Neural progenitor cell (in vitro differentiated cells): ENCODE measurements around the gene CCNYL1. TPM values are rescaled to one million over a fixed set of nuclear protein-coding genes. Genes with fewer than 3 reads are reported as not detected.

Source experiments
- DNase-seq: peaks from one replicate; pipeline ENCODE4 v3.0.0-alpha.2; 2016; ENCODE audit warnings: low spot score
- H2AFZ ChIP-seq: fragments of 200-600 bp; sonication (generic); replicated peaks from 2 replicates; pipeline ENCODE4 v1.6.1; 2016; ENCODE audit warnings: antibody characterized with exemption
- H3F3A ChIP-seq: fragments of 200-600 bp; sonication (generic); 2 replicates; pipeline ENCODE4 v1.6.1; 2016; ENCODE audit warnings: antibody characterized with exemption, low read depth
- H3K27ac ChIP-seq: fragments of 200-600 bp; sonication (generic); 2 replicates; pipeline ENCODE4 v1.5.1; 2016; ENCODE audit warnings: mild to moderate bottlenecking
- H3K27me3 ChIP-seq: fragments of 200-600 bp; sonication (generic); 2 replicates; pipeline ENCODE4 v1.6.1; 2016; ENCODE audit warnings: mild to moderate bottlenecking, moderate library complexity
- H3K36me3 ChIP-seq: fragments of 200-600 bp; sonication (generic); 2 replicates; pipeline ENCODE4 v1.5.1; 2016
- H3K4me1 ChIP-seq: fragments of 200-600 bp; sonication (generic); 2 replicates; pipeline ENCODE4 v1.6.1; 2016; ENCODE audit warnings: mixed run types
- H3K4me2 ChIP-seq: fragments of 200-600 bp; sonication (generic); 2 replicates; pipeline ENCODE4 v1.6.1; 2016
- H3K4me3 ChIP-seq: fragments of 200-600 bp; sonication (generic); 2 replicates; pipeline ENCODE4 v1.5.1; 2016
- H3K79me2 ChIP-seq: fragments of 200-600 bp; sonication (generic); 2 replicates; pipeline ENCODE4 v1.6.1; 2016; ENCODE audit warnings: low read depth
- H3K9ac ChIP-seq: fragments of 200-600 bp; sonication (generic); 2 replicates; pipeline ENCODE4 v1.6.1; 2016
- H3K9me3 ChIP-seq: fragments of 200-600 bp; sonication (generic); 2 replicates; pipeline ENCODE4 v1.5.1; 2016; ENCODE audit warnings: low read depth
- H4K20me1 ChIP-seq: fragments of 200-600 bp; sonication (generic); 2 replicates; pipeline ENCODE4 v1.6.1; 2016; ENCODE audit warnings: low read depth
- H3K27ac Mint-ChIP-seq: 3 replicates; pipeline ENCODE4 v1.8.0; 2021; ENCODE audit warnings: mixed read lengths
- H3K27me3 Mint-ChIP-seq: 2 replicates; pipeline ENCODE4 v1.8.0; 2022; ENCODE audit warnings: low read depth, mild to moderate bottlenecking, inconsistent platforms, moderate library complexity, mixed read lengths; ENCODE audit not compliant: insufficient read depth
- H3K36me3 Mint-ChIP-seq: 3 replicates; pipeline ENCODE4 v1.8.0; 2021; ENCODE audit warnings: mixed read lengths
- H3K4me1 Mint-ChIP-seq: 3 replicates; pipeline ENCODE4 v1.8.0; 2021; ENCODE audit warnings: mixed read lengths
- H3K4me3 Mint-ChIP-seq: 3 replicates; pipeline ENCODE4 v1.8.0; 2021; ENCODE audit warnings: mild to moderate bottlenecking, moderate library complexity, mixed read lengths
- H3K9me3 Mint-ChIP-seq: 3 replicates; pipeline ENCODE4 v1.8.0; 2020; ENCODE audit warnings: mixed read lengths
- EZH2 ChIP-seq: fragments of 200-600 bp; sonication (generic); IDR thresholded peaks from 2 replicates; pipeline ENCODE4 v1.6.1; 2017; ENCODE audit warnings: antibody characterized with exemption, mild to moderate bottlenecking, moderate library complexity
- EZH2phosphoT487 ChIP-seq: fragments of 200-600 bp; sonication (generic); IDR thresholded peaks from 2 replicates; pipeline ENCODE4 v1.6.1; 2017; ENCODE audit warnings: antibody characterized with exemption
- total RNA-seq: library from RNA; depleted of rRNA; stranded (reverse); fragments of >200 nt; gene quantifications from 2 replicates; pipeline ENCODE4 v1.2.3, GENCODE V29; 2015; ENCODE audit warnings: low replicate concordance
- TF ChIP-seq, protein P1 (sequence below): fragments of 200-600 bp; sonication (generic); IDR thresholded peaks from 2 replicates; pipeline ENCODE4 v1.5.1; 2017; ENCODE audit warnings: antibody characterized with exemption, mild to moderate bottlenecking

The CCNYL1 gene
- total RNA-seq, 1 donor from 2014 or later, result 22.0 TPM

DNA sequence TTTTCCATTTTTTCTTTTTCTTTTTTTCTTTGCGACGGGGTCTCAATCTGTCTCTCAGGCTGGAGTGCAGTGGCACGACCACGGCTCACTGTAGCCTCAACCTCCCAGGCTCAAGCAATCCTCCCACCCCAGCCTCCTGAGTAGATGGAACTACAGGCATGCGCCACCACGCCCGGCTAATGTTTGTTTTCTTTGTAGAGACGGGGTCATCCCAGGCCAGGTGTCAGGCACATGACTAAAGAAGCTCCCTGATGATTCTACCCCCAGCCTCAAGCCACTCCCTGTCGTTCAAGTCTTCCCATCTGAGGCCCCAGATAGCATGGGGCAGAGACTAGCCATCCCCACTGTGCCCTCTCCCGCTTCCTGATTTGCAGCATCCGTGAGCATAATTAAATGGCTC is 68.1 kb downstream of the CCNYL1 start:
- Mint-ChIP-seq H3K27me3 (peaks cover 10% of the 10 kb centered on the region), H3K4me1 (peaks cover 15% of the 10 kb centered on the region), H3K36me3 (no peaks in the 10 kb centered on the region), H3K4me3 (no peak overlapping the region), H3K27ac (no peak overlapping the region), H3K9me3 (peaks cover 3% of the 10 kb centered on the region)
- TF ChIP-seq EZH2 (no peak), EZH2phosphoT487 (no peak)
- TF ChIP-seq, protein P1, sequence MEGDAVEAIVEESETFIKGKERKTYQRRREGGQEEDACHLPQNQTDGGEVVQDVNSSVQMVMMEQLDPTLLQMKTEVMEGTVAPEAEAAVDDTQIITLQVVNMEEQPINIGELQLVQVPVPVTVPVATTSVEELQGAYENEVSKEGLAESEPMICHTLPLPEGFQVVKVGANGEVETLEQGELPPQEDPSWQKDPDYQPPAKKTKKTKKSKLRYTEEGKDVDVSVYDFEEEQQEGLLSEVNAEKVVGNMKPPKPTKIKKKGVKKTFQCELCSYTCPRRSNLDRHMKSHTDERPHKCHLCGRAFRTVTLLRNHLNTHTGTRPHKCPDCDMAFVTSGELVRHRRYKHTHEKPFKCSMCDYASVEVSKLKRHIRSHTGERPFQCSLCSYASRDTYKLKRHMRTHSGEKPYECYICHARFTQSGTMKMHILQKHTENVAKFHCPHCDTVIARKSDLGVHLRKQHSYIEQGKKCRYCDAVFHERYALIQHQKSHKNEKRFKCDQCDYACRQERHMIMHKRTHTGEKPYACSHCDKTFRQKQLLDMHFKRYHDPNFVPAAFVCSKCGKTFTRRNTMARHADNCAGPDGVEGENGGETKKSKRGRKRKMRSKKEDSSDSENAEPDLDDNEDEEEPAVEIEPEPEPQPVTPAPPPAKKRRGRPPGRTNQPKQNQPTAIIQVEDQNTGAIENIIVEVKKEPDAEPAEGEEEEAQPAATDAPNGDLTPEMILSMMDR, result no peak
- no peak overlapping the region for H3K27ac ChIP-seq
- H3K4me1 ChIP-seq, result peaks cover 41% of the 10 kb centered on the region
- H3K79me2 ChIP-seq, result no peaks in the 10 kb centered on the region
- H4K20me1 ChIP-seq, result no peaks in the 10 kb centered on the region
- no peak overlapping the region for H2AFZ ChIP-seq
- H3K9ac ChIP-seq, result no peak overlapping the region
- H3K9me3 ChIP-seq, result no peaks in the 10 kb centered on the region
- H3K27me3 ChIP-seq, result no peaks in the 10 kb centered on the region
- H3K36me3 ChIP-seq, result no peaks in the 10 kb centered on the region
- DNase-seq, result no peak
- H3K4me3 ChIP-seq, result no peak overlapping the region
- no peak overlapping the region for H3K4me2 ChIP-seq
- H3F3A ChIP-seq, result peaks cover 27% of the 10 kb centered on the region

DNA sequence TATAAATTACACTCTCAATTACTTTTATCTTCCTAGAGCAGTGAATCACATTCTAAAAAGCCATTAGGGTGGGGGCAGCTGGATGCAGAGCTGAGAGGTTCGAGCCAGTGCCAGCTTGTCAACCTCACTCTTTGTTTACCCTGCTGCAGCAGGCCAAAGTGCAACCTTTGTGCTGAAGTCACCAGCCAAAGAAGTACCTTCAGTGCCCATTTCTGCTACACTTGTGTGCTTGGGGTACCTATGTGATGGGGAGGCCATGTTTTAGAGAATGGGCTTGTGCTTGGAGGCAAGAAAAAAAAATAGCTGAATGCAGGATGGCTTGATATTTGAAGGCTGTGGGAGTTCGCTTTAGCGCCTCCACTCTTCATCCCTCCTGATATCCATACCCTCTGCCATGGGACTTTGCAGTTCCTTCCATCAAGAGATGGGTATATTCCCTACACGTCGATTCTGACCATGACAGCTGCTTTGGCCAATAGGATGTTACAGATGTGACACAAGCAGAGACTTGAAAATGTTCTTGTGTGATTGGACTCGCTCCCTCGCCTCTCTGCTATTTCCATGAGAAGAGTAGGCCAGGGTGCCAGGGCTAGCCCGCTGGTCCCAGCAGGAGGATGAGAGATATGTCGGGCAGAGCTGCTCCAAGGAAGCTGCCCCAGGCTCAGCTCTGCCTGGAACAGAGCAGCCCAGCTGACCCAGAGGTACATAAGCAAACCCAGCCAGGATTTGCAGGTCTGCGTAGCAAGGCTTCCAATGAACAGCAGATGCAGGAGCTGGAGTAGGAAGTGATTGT is 71.0 kb downstream of the CCNYL1 start:
- Histone ChIP-seq H3K4me3 (no peak overlapping the region), H3K4me2 (no peak overlapping the region)
- peaks cover 3% of the 10 kb centered on the region for H3K9me3 Mint-ChIP-seq

DNA sequence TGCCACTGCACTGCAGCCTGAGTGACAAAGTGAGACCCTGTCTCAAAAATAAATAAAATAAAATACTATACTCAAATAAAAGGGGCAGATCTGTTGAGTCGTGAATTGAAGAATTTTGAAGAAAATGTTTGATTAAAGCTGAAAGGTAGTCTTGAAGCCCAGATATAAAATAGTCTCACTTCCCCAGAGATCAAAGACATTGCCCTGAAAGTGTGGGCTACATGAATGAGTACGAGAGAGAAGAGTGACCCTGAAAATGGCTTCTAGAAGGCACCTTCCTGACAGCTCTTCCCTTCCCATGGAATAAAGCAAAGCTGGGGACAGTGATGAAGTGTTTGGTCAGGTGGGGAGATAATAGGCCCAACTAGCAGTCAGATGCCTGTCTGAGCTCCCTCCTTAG is 72.1 kb downstream of the CCNYL1 start:
- no peak overlapping the region for H3K4me3 ChIP-seq
- Mint-ChIP-seq H3K36me3 (no peaks in the 10 kb centered on the region), H3K4me1 (peaks cover 7% of the 10 kb centered on the region), H3K4me3 (no peak overlapping the region), H3K27ac (no peak overlapping the region), H3K27me3 (peaks cover 15% of the 10 kb centered on the region), H3K9me3 (peaks cover 3% of the 10 kb centered on the region)
- no peak overlapping the region for H2AFZ ChIP-seq
- H3K27ac ChIP-seq, result no peak overlapping the region
- H3K36me3 ChIP-seq, result no peaks in the 10 kb centered on the region
- no peak overlapping the region for H3K9ac ChIP-seq
- H3K79me2 ChIP-seq, result no peaks in the 10 kb centered on the region
- peaks cover 21% of the 10 kb centered on the region for H3K4me1 ChIP-seq
- H4K20me1 ChIP-seq, result no peaks in the 10 kb centered on the region
- no peak for TF ChIP-seq EZH2phosphoT487
- TF ChIP-seq, protein P1, result no peak
- no peak for TF ChIP-seq EZH2
- DNase-seq, result no peak
- no peaks in the 10 kb centered on the region for H3K9me3 ChIP-seq
- no peaks in the 10 kb centered on the region for H3K27me3 ChIP-seq
- peaks cover 14% of the 10 kb centered on the region for H3F3A ChIP-seq
- no peak overlapping the region for H3K4me2 ChIP-seq

More for the DNA sequence above, 71.0 kb downstream of the CCNYL1 start:
- H3F3A ChIP-seq, result peaks cover 14% of the 10 kb centered on the region
- no peak overlapping the region for H3K27ac ChIP-seq
- TF ChIP-seq EZH2phosphoT487 (no peak), EZH2 (no peak)
- TF ChIP-seq, protein P1, result no peak
- H4K20me1 ChIP-seq, result no peaks in the 10 kb centered on the region
- Mint-ChIP-seq H3K4me3 (no peak overlapping the region), H3K27ac (no peak overlapping the region), H3K36me3 (no peaks in the 10 kb centered on the region), H3K4me1 (peaks cover 7% of the 10 kb centered on the region), H3K27me3 (peaks cover 15% of the 10 kb centered on the region)
- H3K9me3 ChIP-seq, result no peaks in the 10 kb centered on the region
- no peaks in the 10 kb centered on the region for H3K27me3 ChIP-seq
- no peak overlapping the region for H3K9ac ChIP-seq
- DNase-seq, result no peak
- H2AFZ ChIP-seq, result peak overlapping the region; percentile 79
- peaks cover 24% of the 10 kb centered on the region for H3K4me1 ChIP-seq
- H3K36me3 ChIP-seq, result no peaks in the 10 kb centered on the region
- H3K79me2 ChIP-seq, result no peaks in the 10 kb centered on the region
